ENCODE results near the gene BTBD10. TPM values are rescaled to one million over a fixed set of nuclear protein-coding genes. Genes with fewer than 3 reads are reported as not detected.
A peak's percentile ranks its signal among the peaks of the same experiment; 100 is the strongest.

BTBD10 gene
- total and polyA plus RNA-seq, 2 of the 13 experiments (the other 11 are each of a cell fraction or from before 2014, with no cell fraction given): 9.8 to 26.6 TPM

- no peak for TF ChIP-seq AGO1 (IDR thresholded peaks at IDR 0.05; ENCODE audit: low read depth, low read length, poor library complexity, severe bottlenecking)
- no peak for TF ChIP-seq KAT7 (CRISPR knock-in tag; IDR thresholded peaks at IDR 0.05; ENCODE audit: borderline replicate concordance)
These were observed 122.0 kb downstream of the BTBD10 start (continued) for GRCh38 chr11:13341026-13341425.

DNA sequence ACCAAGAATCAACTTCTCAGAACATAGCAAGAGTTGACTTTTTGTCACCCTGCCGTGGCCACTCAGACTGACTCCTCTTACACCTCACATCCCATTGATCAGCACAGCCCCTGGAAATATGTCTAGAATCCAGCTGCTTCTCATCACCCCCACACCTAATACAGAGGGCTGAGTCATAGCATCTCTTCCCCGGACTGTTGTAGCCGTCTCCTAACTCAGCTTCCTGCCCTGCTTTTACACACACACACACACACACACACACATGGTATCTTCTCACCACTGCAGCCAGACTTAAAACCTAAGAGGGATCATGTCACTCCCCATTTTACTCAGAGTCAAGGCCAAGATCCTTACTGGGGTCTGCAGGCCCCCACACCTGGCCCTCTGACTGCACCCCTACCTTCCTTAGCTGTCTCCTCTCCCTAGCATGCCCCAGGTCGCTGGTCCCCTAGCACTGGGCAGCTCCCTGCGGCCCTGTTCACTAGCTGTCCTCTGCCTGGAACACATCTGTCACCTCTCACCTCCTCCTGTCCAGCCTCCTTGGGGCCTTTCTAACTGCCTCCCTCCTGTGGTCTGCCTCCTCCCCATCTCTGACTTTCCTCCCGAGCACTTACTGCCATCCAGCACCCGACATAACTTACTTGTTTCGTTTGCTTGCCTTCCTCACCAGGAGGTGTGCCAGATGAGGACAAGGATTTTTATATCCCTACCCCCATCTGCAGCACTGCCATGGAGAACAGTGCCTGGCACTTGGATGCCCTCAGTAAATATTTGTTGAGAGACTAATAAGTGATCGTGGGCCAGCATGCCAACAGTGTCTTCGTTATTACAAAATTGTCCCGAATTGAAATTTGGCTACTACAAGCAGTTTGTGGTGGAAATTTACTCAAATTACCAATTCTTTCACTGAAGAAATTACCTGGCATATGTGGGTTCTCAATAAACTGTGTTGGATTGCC, 123.5 kb downstream of the BTBD10 start:
- no peak for DNase-seq (ENCODE audit: low spot score)
- Histone ChIP-seq H3K4me3 (replicated peaks in 1 of 3; ENCODE audit: insufficient read depth in 1 of 3, low read depth in 2 of 3, low read length in 3 of 3) (no peak overlapping the region), H3K9ac (ENCODE audit: insufficient read depth, low read depth, low read length) (no peak overlapping the region), H3K27ac (ENCODE audit: extremely low read length, insufficient read depth, low read length) (no peak overlapping the region), H3K4me2 (ENCODE audit: low read depth, low read length) (no peak overlapping the region), H3K79me2 (ENCODE audit: insufficient read depth, low read length) (no peaks in the 10 kb centered on the region), H2AFZ (ENCODE audit: low read length) (no peak overlapping the region), H3K4me1 (ENCODE audit: insufficient read depth, low read length) (peaks cover 12% of the 10 kb centered on the region), H4K20me1 (ENCODE audit: insufficient read depth, low read length) (no peaks in the 10 kb centered on the region; the same call in 1 of the 2 replicates), H3K36me3 (replicated peaks in 1 of 2; ENCODE audit: control insufficient read depth in 1 of 2, insufficient read depth in 2 of 2, low read length in 2 of 2) (no peaks in the 10 kb centered on the region), H3K9me3 (ENCODE audit: low read length) (no peaks in the 10 kb centered on the region), H3K27me3 (ENCODE audit: control insufficient read depth in 1 of 2, insufficient read depth in 2 of 2, low read length in 2 of 2) (no peaks in the 10 kb centered on the region)
- ChIA-PET CTCF (ENCODE audit: low intra/inter-chr PET ratio, low total read pairs) (no interaction called here), POLR2A (no interaction called here)
- 54% methylated on average over 11 of the region's 11 CpGs for WGBS (ENCODE audit: low lambda C conversion rate)
- intact Hi-C loops (cut with micrococcal nuclease; ENCODE audit: unreplicated experiment) (loop anchor here (10.0 kb wide), 1 partner anchor 65 kb away; the partner anchor contains the start of gene BMAL1), in situ Hi-C loops (cut with HindIII; ENCODE audit: extremely low pct_ligation_motif_present, low pct_unique_long_range_greater_than_20kb) (loop anchor here (5.0 to 10.0 kb wide), 2 partner anchors 132 to 375 kb away; no protein-coding TSS in a partner anchor)
- TF ChIP-seq ZNF790 (CRISPR knock-in tag; IDR thresholded peaks at IDR 0.05; ENCODE audit: borderline replicate concordance) (no peak), KLF6 (CRISPR knock-in tag; IDR thresholded peaks at IDR 0.05) (no peak), FOSL2 (CRISPR knock-in tag; IDR thresholded peaks at IDR 0.05) (0 out of 2 replicates have a peak, but pooled peaks have one; percentile 16), ZNF740 (CRISPR knock-in tag; IDR thresholded peaks at IDR 0.05) (no peak), ERF (CRISPR knock-in tag; IDR thresholded peaks at IDR 0.05) (no peak)
- TF ChIP-seq, protein P1, sequence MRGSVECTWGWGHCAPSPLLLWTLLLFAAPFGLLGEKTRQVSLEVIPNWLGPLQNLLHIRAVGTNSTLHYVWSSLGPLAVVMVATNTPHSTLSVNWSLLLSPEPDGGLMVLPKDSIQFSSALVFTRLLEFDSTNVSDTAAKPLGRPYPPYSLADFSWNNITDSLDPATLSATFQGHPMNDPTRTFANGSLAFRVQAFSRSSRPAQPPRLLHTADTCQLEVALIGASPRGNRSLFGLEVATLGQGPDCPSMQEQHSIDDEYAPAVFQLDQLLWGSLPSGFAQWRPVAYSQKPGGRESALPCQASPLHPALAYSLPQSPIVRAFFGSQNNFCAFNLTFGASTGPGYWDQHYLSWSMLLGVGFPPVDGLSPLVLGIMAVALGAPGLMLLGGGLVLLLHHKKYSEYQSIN (CRISPR knock-in tag; IDR thresholded peaks at IDR 0.05; ENCODE audit: borderline replicate concordance): no peak
- TF ChIP-seq, protein P2, sequence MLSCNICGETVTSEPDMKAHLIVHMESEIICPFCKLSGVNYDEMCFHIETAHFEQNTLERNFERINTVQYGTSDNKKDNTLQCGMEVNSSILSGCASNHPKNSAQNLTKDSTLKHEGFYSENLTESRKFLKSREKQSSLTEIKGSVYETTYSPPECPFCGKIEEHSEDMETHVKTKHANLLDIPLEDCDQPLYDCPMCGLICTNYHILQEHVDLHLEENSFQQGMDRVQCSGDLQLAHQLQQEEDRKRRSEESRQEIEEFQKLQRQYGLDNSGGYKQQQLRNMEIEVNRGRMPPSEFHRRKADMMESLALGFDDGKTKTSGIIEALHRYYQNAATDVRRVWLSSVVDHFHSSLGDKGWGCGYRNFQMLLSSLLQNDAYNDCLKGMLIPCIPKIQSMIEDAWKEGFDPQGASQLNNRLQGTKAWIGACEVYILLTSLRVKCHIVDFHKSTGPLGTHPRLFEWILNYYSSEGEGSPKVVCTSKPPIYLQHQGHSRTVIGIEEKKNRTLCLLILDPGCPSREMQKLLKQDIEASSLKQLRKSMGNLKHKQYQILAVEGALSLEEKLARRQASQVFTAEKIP (CRISPR knock-in tag; IDR thresholded peaks at IDR 0.05; ENCODE audit: borderline replicate concordance): no peak
- BruUV-seq (replicated peaks): no TSS peak
- ATAC-seq: peak; percentile 21; the same call in 1 of the 3 replicates
- no peak for FAIRE-seq

All from HepG2 (cell line).